ENCODE data around the gene AUTS2. TPM values are rescaled to one million over a fixed set of nuclear protein-coding genes. Genes with fewer than 3 reads are reported as not detected.

Gene AUTS2
- polyA plus RNA-seq, 1 donor (not counting 4 experiments of a cell fraction or from before 2014, with no cell fraction given) = 4.7 TPM

- TF ChIP-seq CTCF (optimal IDR thresholded peaks at IDR 0.05 in 1 of 3, IDR thresholded peaks at IDR 0.05 in 1 of 3, conservative IDR thresholded peaks at IDR 0.05 in 1 of 3; ENCODE audit: extremely low read depth in 1 of 3, insufficient read depth in 2 of 3, low read length in 3 of 3) = no peak
- TF ChIP-seq EZH2 (IDR thresholded peaks at IDR 0.05; ENCODE audit: low read length) = no peak
- no peaks in the 10 kb centered on the region for H3K9me1 ChIP-seq (ENCODE audit: control insufficient read depth, extremely low read depth, insufficient read depth, low read length)
- no peaks in the 10 kb centered on the region for H3K79me2 ChIP-seq (ENCODE audit: control insufficient read depth, insufficient read depth, low read length)
- FAIRE-seq = no peak
- H3K9me3 ChIP-seq (ENCODE audit: control insufficient read depth, low read depth, low read length) = no peaks in the 10 kb centered on the region
- no peak overlapping the region for H3K4me3 ChIP-seq (ENCODE audit: control insufficient read depth in 2 of 3, extremely low read depth in 1 of 3, insufficient read depth in 2 of 3, low read depth in 1 of 3, low read length in 3 of 3)
- H4K20me1 ChIP-seq (ENCODE audit: control insufficient read depth, extremely low read depth, insufficient read depth, low read length) = no peaks in the 10 kb centered on the region
- no peaks in the 10 kb centered on the region for H3K4me1 ChIP-seq (ENCODE audit: control insufficient read depth, extremely low read depth, insufficient read depth, low read length)
- no peaks in the 10 kb centered on the region for H3K36me3 ChIP-seq (ENCODE audit: control insufficient read depth in 2 of 2, extremely low read depth in 1 of 2, insufficient read depth in 2 of 2, low read length in 2 of 2)
- dilution Hi-C loops (cut with MboI; ENCODE audit: extremely low pct_ligation_motif_present, low sequenced_read_pairs) = no loop called here
- H3K27me3 ChIP-seq (ENCODE audit: control insufficient read depth, extremely low read depth, insufficient read depth, low read length) = no peaks in the 10 kb centered on the region
- no peak overlapping the region for H3K9ac ChIP-seq (ENCODE audit: control insufficient read depth, extremely low read depth, insufficient read depth, low read length)
- no peak for DNase-seq (ENCODE audit: low read depth, low spot score)
- no peak overlapping the region for H3K27ac ChIP-seq (ENCODE audit: control insufficient read depth, insufficient read depth, low read length)
- H2AFZ ChIP-seq (ENCODE audit: control insufficient read depth, low read length) = no peak overlapping the region
- no peak overlapping the region for H3K4me2 ChIP-seq (ENCODE audit: control insufficient read depth, extremely low read depth, insufficient read depth, low read depth, low read length)
Measured at GRCh38 chr7:69683002-69683401, 84.7 kb downstream of the AUTS2 start.

GRCh38 chr7:69684369-69685292 lies 86.4 kb downstream of the AUTS2 start:
- Histone ChIP-seq H3K27me3 (ENCODE audit: control insufficient read depth, extremely low read depth, insufficient read depth, low read length) (no peaks in the 10 kb centered on the region), H2AFZ (ENCODE audit: control insufficient read depth, low read length) (no peak overlapping the region), H3K79me2 (ENCODE audit: control insufficient read depth, insufficient read depth, low read length) (no peaks in the 10 kb centered on the region), H3K4me2 (ENCODE audit: control insufficient read depth, extremely low read depth, insufficient read depth, low read depth, low read length) (no peak overlapping the region), H3K36me3 (ENCODE audit: control insufficient read depth in 2 of 2, extremely low read depth in 1 of 2, insufficient read depth in 2 of 2, low read length in 2 of 2) (no peaks in the 10 kb centered on the region), H4K20me1 (ENCODE audit: control insufficient read depth, extremely low read depth, insufficient read depth, low read length) (no peaks in the 10 kb centered on the region), H3K27ac (ENCODE audit: control insufficient read depth, insufficient read depth, low read length) (no peak overlapping the region), H3K4me1 (ENCODE audit: control insufficient read depth, extremely low read depth, insufficient read depth, low read length) (no peaks in the 10 kb centered on the region), H3K9me3 (ENCODE audit: control insufficient read depth, low read depth, low read length) (no peaks in the 10 kb centered on the region), H3K4me3 (ENCODE audit: control insufficient read depth in 2 of 3, extremely low read depth in 1 of 3, insufficient read depth in 2 of 3, low read depth in 1 of 3, low read length in 3 of 3) (no peak overlapping the region), H3K9me1 (ENCODE audit: control insufficient read depth, extremely low read depth, insufficient read depth, low read length) (no peaks in the 10 kb centered on the region), H3K9ac (ENCODE audit: control insufficient read depth, extremely low read depth, insufficient read depth, low read length) (no peak overlapping the region)
- DNase-seq (ENCODE audit: low read depth, low spot score) (no peak), FAIRE-seq (no peak)
- dilution Hi-C loops (cut with MboI; ENCODE audit: extremely low pct_ligation_motif_present, low sequenced_read_pairs) = no loop called here
- no peak for TF ChIP-seq EZH2 (IDR thresholded peaks at IDR 0.05; ENCODE audit: low read length)
- TF ChIP-seq CTCF (optimal IDR thresholded peaks at IDR 0.05 in 1 of 3, IDR thresholded peaks at IDR 0.05 in 1 of 3, conservative IDR thresholded peaks at IDR 0.05 in 1 of 3; ENCODE audit: extremely low read depth in 1 of 3, insufficient read depth in 2 of 3, low read length in 3 of 3) = no peak
